Aorta (tissue), 5 donors: ENCODE measurements around the gene ANGPTL7. TPM values are rescaled to one million over a fixed set of nuclear protein-coding genes. Genes with fewer than 3 reads are reported as not detected.
"Not testable (repeated sequence)": the region's sequence is repeated elsewhere in the genome, so short reads cannot be mapped to it uniquely, and the experiment has no call there.

Experiments used
- ATAC-seq: fragments of 200-7000 bp; cut with Tn5 transposase; one replicate; pipeline ENCODE4 v1.9.1; 2022; ENCODE audit warnings: moderate library complexity; ENCODE audit not compliant: low FRiP score
- DNase-seq, 2 donors: peaks; one replicate each; pipeline ENCODE4 v3.0.0-alpha.2; 2020
- H3K27ac ChIP-seq, 2 donors: one replicate each; pipeline ENCODE4 v1.5.1; 2013; ENCODE audit warnings: low read length in 2 of 2, mild to moderate bottlenecking in 2 of 2, moderate library complexity in 2 of 2, control low read depth in 1 of 2, inconsistent platforms in 1 of 2, low read depth in 1 of 2
- H3K27me3 ChIP-seq, 2 donors: one replicate each; pipeline ENCODE4 v1.6.1; 2013; ENCODE audit warnings: control low read depth in 1 of 2, low read length in 1 of 2, mild to moderate bottlenecking in 1 of 2, moderate library complexity in 1 of 2; ENCODE audit not compliant: insufficient read depth in 2 of 2, control insufficient read depth in 1 of 2
- H3K36me3 ChIP-seq, 2 donors: one replicate each; pipeline ENCODE4 v1.6.1; 2013; ENCODE audit warnings: control low read depth in 1 of 2, low read length in 1 of 2, mild to moderate bottlenecking in 1 of 2; ENCODE audit not compliant: insufficient read depth in 2 of 2, control insufficient read depth in 1 of 2
- H3K4me1 ChIP-seq, 2 donors: one replicate each; pipeline ENCODE4 v1.6.1; 2013; ENCODE audit warnings: low read length in 2 of 2, control low read depth in 1 of 2, mild to moderate bottlenecking in 1 of 2, moderate library complexity in 1 of 2; ENCODE audit not compliant: insufficient read depth in 2 of 2, control insufficient read depth in 1 of 2
- H3K4me3 ChIP-seq, 2 donors: one replicate each; pipeline ENCODE4 v1.5.1; 2013; ENCODE audit warnings: low read length in 2 of 2, control low read depth in 1 of 2, mild to moderate bottlenecking in 1 of 2
- H3K9me3 ChIP-seq: one replicate; pipeline ENCODE4 v1.6.1; 2013; ENCODE audit warnings: mild to moderate bottlenecking, low read length; ENCODE audit not compliant: control insufficient read depth
- WGBS, 2 donors: extraction: QIAGEN DNeasy Blood & Tissue Kit; methylation state at CpG; one replicate each; pipeline ENCODE4 v1.1.7; 2013; 5-methylcytosine and 5-hydroxymethylcytosine counted together
- intact Hi-C, 2 donors: fragments of 100-400 bp; cut with DNase I; formaldehyde crosslinking; loops; one replicate each; pipeline versions ENCODE4 v1.14.2 to v1.15.0; 2022
- polyA plus RNA-seq, 2 donors: library from polyadenylated mRNA; stranded (reverse); fragments of 200-250 nt; gene quantifications; one replicate each; pipeline ENCODE4 v1.2.3, GENCODE V29; 2013
- total RNA-seq, 2 donors: library from RNA; stranded (reverse); fragmentation: NEBNext Ultra II Directional; extraction: Animal tissue kit (Norgen Biotek cat#: 25700); gene quantifications; one replicate each; pipeline ENCODE4 v1.2.1, GENCODE V29; 2021
- donor health status: healthy with polysubstance abuse.
- donor health status: Bipolar disorder and iron deficiency.
- donor health status: DM: no; HTN: no; CAD: no.
- donor health status: DM: no; HTN: no; CAD: no.
- donor health status: DM: yes; HTN: yes; CAD: no.

The ANGPTL7 gene
- total and polyA plus RNA-seq, 4 donors: 7.1 to 19.1 (median 10.8) TPM; not detected in 1

DNA sequence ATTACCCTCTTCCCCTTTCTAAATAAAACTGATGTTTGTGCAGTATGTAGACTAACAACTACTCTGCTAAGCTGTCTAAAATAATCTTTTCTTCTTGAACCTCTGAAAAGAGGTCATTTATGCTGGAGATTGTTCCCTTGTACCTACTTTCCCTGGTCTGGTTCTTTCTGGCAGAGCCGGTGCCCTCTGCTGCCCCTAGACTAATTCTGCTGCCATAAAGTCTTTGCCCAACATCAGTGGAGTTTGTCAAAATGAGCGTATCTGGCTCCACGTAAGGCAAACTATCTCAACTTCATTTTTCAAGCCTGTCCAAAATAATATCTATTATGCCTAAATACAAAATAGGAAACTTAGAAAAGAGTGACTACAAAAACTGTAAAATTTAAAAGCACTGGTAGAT lies 30.9 kb upstream of the ANGPTL7 start:
- ATAC-seq (no peak), DNase-seq (no peak)
- Histone ChIP-seq H3K27me3 (no peaks in the 10 kb centered on the region), H3K27ac (peak overlapping the region; percentile 61 to 69), H3K9me3 (no peaks in the 10 kb centered on the region), H3K36me3 (no peaks in the 10 kb centered on the region), H3K4me1 (no peaks in the 10 kb centered on the region), H3K4me3 (no peak overlapping the region)
- WGBS, 2 donors: 6 to 8% methylated on average over 3 of the region's 3 CpGs
- intact Hi-C loops: loop anchor here in 1 of 2 donors (5.0 kb wide), 1 partner anchor 56 kb away; no protein-coding TSS in a partner anchor

DNA sequence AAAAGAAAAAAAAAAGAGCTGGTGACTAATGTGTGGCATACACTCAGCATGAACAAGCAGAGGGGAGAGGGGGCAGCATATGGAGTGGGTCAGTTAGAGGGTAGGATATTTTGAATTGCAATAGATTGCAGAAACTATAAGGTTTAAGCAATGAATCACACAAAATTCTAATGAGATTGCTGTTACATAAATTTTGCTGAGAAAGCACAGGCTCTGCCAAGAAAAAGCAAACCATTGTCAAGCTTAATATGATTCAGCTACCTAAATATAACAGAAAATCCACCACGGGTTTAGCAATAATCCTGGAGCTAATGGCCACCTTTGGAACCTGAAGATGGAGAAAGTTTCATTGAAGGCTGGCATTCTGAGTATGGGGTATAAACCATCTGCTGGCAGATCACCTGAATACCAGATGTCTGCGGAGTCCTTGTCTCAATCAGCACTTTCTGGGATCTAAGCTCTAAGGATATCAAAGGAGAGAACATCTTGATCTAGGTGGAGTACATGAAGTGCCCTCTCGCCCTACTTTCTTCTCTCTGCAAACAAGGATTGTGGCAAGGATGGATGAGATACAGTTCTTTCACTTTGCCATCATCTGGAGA lies 30.3 kb upstream of the ANGPTL7 start:
- ATAC-seq (peak; percentile 38), DNase-seq (no peak)
- WGBS, 2 donors: 68% methylated on average over 3 of the region's 3 CpGs

DNA sequence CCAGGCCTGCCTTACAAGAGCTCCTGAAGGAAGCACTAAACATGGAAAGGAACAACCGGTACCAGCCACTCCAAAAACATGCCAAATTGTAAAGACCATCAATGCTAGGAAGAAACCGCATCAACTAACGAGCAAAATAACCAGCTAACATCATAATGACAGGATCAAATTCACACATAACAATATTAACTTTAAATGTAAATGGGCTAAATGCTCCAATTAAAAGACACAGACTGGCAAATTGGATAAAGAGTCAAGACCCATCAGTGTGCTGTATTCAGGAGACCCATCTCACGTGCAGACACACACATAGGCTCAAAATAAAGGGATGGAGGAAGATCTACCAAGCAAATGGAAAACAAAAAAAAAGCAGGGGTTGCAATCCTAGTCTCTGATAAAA lies 26.4 kb upstream of the ANGPTL7 start:
- H3K4me3 ChIP-seq, H3K4me1 ChIP-seq, intact Hi-C loops, H3K27ac ChIP-seq, ATAC-seq, H3K36me3 ChIP-seq, H3K27me3 ChIP-seq, H3K9me3 ChIP-seq, DNase-seq: not testable (repeated sequence)
- WGBS, 2 donors: 95 to 98% methylated on average over 3 to 4 of the region's 4 CpGs

More for the DNA sequence above, 30.3 kb upstream of the ANGPTL7 start:
- no peaks in the 10 kb centered on the region for H3K4me1 ChIP-seq
- no peaks in the 10 kb centered on the region for H3K9me3 ChIP-seq
- no peak overlapping the region for H3K4me3 ChIP-seq
- no peaks in the 10 kb centered on the region for H3K36me3 ChIP-seq
- no peaks in the 10 kb centered on the region for H3K27me3 ChIP-seq
- intact Hi-C loops: loop anchor here in 1 of 2 donors (5.0 kb wide), 1 partner anchor 57 kb away; no protein-coding TSS in a partner anchor
- H3K27ac ChIP-seq: peak overlapping the region in 1 of 2 donors; percentile 40

DNA sequence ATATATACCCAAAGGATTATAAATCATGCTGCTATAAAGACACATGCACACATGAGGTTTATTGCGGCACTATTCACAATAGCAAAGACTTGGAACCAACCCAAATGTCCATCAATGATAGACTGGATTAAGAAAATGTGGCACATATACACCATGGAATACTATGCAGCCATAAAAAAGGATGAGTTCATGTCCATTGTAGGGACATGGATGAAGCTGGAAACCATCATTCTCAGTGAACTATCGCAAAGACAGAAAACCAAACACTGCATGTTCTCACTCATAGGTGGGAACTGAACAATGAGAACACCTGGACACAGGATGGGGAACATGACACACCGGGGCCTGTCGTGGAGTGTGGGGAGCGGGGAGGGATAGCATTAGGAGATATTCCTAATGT lies 22.4 kb upstream of the ANGPTL7 start:
- ATAC-seq, H3K4me3 ChIP-seq, H3K9me3 ChIP-seq, DNase-seq, H3K36me3 ChIP-seq, H3K27me3 ChIP-seq, H3K27ac ChIP-seq, H3K4me1 ChIP-seq, intact Hi-C loops: not testable (repeated sequence)
- WGBS, 2 donors: 98 to 99% methylated on average over 5 of the region's 5 CpGs

DNA sequence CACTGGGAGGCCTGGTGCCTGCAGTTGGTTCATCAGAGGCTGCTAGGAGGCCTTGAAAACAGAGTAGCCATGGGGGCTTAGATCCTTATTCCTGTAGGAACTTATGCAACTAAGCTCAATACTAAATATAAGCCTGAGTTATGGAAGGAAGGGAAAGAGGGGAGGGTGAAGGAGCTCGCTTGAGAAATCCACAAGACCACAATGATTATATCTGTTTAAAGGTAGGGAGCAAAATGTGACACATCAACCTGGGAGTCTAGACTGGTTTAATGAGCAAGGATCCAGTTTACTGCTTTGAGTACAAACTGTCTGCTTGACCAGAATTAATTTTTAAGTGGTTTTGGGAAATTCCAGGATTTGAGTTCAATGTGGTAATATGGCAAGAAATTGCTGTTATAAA lies 20.4 kb upstream of the ANGPTL7 start:
- intact Hi-C loops: no loop called here
- DNase-seq (no peak), ATAC-seq (no peak)
- H3K36me3 ChIP-seq: no peaks in the 10 kb centered on the region
- H3K9me3 ChIP-seq: no peaks in the 10 kb centered on the region
- H3K4me3 ChIP-seq: no peak overlapping the region
- H3K27ac ChIP-seq: no peak overlapping the region
- 96% methylated on average over 1 of the region's 1 CpG for WGBS, 2 donors
- no peaks in the 10 kb centered on the region for H3K27me3 ChIP-seq
- H3K4me1 ChIP-seq: no peaks in the 10 kb centered on the region

DNA sequence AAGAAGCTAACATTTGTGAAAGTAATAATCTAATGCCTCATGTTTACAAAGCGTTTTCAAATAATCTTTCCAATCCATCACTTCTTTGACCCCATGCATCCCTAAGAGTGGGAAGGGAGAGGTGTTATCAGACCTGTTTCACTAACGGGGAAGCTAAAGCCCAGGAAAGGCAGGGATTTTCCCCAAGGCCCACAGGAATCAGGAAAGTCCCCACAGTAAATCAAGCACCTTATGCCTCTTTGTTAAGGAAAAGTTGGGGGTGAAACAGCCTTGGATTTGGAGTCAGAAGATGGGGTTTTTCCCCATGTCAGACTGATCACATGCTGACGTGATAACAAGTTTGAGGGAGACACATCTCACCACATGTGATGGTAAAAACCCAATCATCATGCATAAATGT lies 20.0 kb upstream of the ANGPTL7 start:
- Histone ChIP-seq H3K27ac (no peak overlapping the region), H3K4me1 (no peaks in the 10 kb centered on the region), H3K9me3 (no peaks in the 10 kb centered on the region), H3K36me3 (no peaks in the 10 kb centered on the region), H3K27me3 (no peaks in the 10 kb centered on the region), H3K4me3 (no peak overlapping the region)
- no peak for ATAC-seq
- DNase-seq: no peak
- intact Hi-C loops: no loop called here
- WGBS, 2 donors: 87 to 93% methylated on average over 3 of the region's 3 CpGs

DNA sequence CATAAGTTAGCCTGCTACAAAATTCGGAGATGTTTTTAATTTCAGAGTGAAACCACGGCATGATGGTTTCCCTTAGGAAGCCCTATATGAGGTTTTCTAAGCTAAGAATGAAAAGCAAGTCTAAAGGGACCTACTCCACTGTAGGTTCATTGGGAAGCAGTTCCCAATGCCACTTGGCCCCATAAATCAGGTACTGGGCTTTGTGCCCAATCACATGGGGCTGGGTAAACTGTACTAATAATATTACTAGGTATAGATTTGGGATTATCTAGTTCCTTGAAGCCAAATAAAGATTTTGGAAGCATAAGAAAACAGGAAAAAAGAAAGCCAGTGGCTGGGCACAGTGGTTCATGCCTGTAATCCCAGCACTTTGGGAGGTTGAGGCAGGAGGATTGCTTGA lies 19.1 kb upstream of the ANGPTL7 start:
- Histone ChIP-seq H3K4me3 (no peak overlapping the region), H3K36me3 (no peaks in the 10 kb centered on the region), H3K4me1 (no peaks in the 10 kb centered on the region), H3K9me3 (no peaks in the 10 kb centered on the region), H3K27me3 (no peaks in the 10 kb centered on the region), H3K27ac (no peak overlapping the region)
- no peak for DNase-seq
- 61 to 75% methylated on average over 2 of the region's 2 CpGs for WGBS, 2 donors
- no peak for ATAC-seq
- intact Hi-C loops: no loop called here

DNA sequence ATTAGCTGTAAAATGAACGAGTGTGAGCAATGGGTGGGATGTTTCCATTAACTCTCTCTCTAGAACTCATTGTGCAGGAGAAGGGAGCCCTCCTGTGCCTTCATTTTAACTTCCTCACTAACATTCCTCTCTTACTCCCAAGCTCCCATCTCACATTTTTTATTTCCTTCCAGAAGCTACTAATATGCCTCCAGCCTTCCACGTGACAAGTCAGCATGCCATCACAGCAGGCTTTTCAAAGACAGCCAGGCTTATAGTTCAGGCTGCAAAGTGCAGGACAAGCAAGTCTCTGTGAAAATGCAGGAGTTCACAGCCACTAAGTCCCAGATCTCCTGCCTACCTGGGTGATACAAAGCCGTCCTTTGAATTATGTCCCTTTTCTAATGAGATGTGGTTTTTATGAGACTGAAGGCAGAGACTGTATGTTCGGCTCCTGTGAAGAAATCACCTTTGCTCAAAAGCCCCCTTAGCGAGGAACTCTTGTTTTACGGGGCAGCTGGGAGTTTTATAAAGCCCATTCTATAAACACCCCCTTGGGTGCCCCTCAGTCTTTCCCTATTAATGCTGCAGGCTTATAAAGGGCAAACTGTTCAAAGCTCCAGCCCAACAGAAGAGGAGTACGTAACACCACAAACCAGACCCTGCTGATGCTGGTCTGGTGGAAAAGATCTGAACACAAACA lies 14.8 kb upstream of the ANGPTL7 start:
- 91 to 95% methylated on average over 7 of the region's 7 CpGs for WGBS, 2 donors
- Histone ChIP-seq H3K4me1 (peaks cover 0 to 7% of the 10 kb centered on the region in 2 donors), H3K4me3 (no peak overlapping the region), H3K9me3 (no peaks in the 10 kb centered on the region), H3K36me3 (no peaks in the 10 kb centered on the region), H3K27ac (peak overlapping the region in 1 of 2 donors; percentile 10), H3K27me3 (no peaks in the 10 kb centered on the region)
- intact Hi-C loops: no loop called here
- no peak for DNase-seq
- ATAC-seq: no peak

DNA sequence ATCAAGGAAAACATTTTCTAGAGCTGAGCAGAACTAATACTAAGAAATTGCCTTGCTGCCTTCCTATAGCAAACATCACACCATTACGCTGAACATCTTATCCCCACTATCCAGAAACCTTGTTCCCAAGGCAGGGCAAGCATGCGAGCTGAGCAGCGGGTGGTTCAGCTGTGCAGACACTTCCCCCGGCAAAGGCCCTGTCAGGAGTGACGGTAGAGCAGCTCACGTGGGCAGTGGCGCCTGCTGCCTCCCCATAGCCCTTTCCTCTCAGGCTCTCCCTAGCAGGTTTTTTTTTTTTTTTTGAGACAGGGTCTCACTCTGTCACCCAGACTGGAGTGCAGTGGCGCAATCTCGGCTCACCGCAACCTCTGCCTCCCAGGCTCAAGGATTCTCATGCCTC lies 13.7 kb upstream of the ANGPTL7 start:
- Histone ChIP-seq H3K4me1 (peaks cover 0 to 7% of the 10 kb centered on the region in 2 donors), H3K27me3 (no peaks in the 10 kb centered on the region), H3K4me3 (no peak overlapping the region), H3K9me3 (no peaks in the 10 kb centered on the region), H3K36me3 (no peaks in the 10 kb centered on the region), H3K27ac (peak overlapping the region in 1 of 2 donors; percentile 0)
- no peak for DNase-seq
- 96 to 100% methylated on average over 10 of the region's 10 CpGs for WGBS, 2 donors
- ATAC-seq: no peak
- intact Hi-C loops: no loop called here
